Calu3 (cell line): ENCODE measurements around the gene RBM47. TPM values are rescaled to one million over a fixed set of nuclear protein-coding genes. Genes with fewer than 3 reads are reported as not detected.

Source experiments
- BruUV-seq: library from RNA; stranded (reverse); fragments of 400-500 nt; replicated peaks from 2 replicates; lab custom pipeline; 2021; lab: Mats Ljungman, UMichigan
- CTCF ChIA-PET: fragments of 300-600 bp; sonication (Branson Sonifier 250); formaldehyde crosslinking; loops from one replicate; lab custom pipeline; 2022; ENCODE audit warnings: antibody characterized with exemption; lab: Charles Lee
- DNase-seq: peaks from one replicate; pipeline ENCODE4 v3.0.0; 2022
- H3K27ac Mint-ChIP-seq: one replicate; pipeline ENCODE4 v1.8.0; 2022; ENCODE audit warnings: mixed read lengths; ENCODE audit not compliant: unreplicated experiment
- H3K27me3 Mint-ChIP-seq: one replicate; pipeline ENCODE4 v1.8.0; 2022; ENCODE audit warnings: mixed read lengths; ENCODE audit not compliant: unreplicated experiment
- H3K36me3 Mint-ChIP-seq: one replicate; pipeline ENCODE4 v1.8.0; 2022; ENCODE audit warnings: mild to moderate bottlenecking, moderate library complexity, mixed read lengths; ENCODE audit not compliant: insufficient read depth, unreplicated experiment
- H3K4me1 Mint-ChIP-seq: one replicate; pipeline ENCODE4 v1.8.0; 2022; ENCODE audit warnings: mild to moderate bottlenecking, low read depth, mixed read lengths; ENCODE audit not compliant: unreplicated experiment
- H3K4me3 Mint-ChIP-seq: one replicate; pipeline ENCODE4 v1.8.0; 2022; ENCODE audit warnings: mild to moderate bottlenecking, low read depth, moderate library complexity, mixed read lengths; ENCODE audit not compliant: unreplicated experiment
- H3K9me3 Mint-ChIP-seq: one replicate; pipeline ENCODE4 v1.8.0; 2022; ENCODE audit warnings: low read depth, mixed read lengths; ENCODE audit not compliant: unreplicated experiment
- intact Hi-C: fragments of 100-400 bp; cut with micrococcal nuclease; formaldehyde crosslinking; loops from one replicate; pipeline ENCODE4 v1.10.0; 2022; ENCODE audit not compliant: unreplicated experiment
- total RNA-seq: library from RNA; stranded (reverse); gene quantifications from 2 replicates; pipeline ENCODE4 v1.2.3, GENCODE V29; 2022
- TF ChIP-seq, protein P1 (sequence below): fragments of 200-600 bp; IDR thresholded peaks from one replicate; pipeline ENCODE4 v1.8.0; 2022; ENCODE audit warnings: antibody characterized with exemption; ENCODE audit not compliant: unreplicated experiment

RBM47 gene
- total RNA-seq, 1 experiment from 2014 or later: 86.6 TPM

DNA sequence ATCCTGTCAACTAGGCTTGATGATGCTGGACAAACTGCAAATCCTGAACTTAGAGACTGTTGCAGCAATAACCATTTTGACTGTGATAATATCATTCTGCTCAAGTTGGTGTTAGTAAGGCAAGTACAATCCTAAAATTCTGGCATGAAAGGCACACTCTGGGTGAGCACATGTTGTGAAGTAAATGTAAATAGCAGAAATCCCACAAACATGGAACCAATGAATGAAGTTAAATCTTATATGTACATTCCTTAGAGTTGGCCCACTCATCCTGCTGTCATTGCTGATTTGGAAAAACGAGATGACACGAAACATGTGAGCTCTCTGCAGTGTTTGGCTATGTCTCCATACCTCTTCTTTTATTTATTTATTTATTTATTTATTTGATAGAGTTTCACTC lies 21.0 kb downstream of the RBM47 start:
- Mint-ChIP-seq H3K27me3 (no peaks in the 10 kb centered on the region), H3K27ac (no peak overlapping the region), H3K9me3 (no peaks in the 10 kb centered on the region), H3K4me3 (no peak overlapping the region), H3K36me3 (peaks cover 36% of the 10 kb centered on the region), H3K4me1 (peaks cover 6% of the 10 kb centered on the region)
- BruUV-seq: no TSS peak
- TF ChIP-seq, protein P1, sequence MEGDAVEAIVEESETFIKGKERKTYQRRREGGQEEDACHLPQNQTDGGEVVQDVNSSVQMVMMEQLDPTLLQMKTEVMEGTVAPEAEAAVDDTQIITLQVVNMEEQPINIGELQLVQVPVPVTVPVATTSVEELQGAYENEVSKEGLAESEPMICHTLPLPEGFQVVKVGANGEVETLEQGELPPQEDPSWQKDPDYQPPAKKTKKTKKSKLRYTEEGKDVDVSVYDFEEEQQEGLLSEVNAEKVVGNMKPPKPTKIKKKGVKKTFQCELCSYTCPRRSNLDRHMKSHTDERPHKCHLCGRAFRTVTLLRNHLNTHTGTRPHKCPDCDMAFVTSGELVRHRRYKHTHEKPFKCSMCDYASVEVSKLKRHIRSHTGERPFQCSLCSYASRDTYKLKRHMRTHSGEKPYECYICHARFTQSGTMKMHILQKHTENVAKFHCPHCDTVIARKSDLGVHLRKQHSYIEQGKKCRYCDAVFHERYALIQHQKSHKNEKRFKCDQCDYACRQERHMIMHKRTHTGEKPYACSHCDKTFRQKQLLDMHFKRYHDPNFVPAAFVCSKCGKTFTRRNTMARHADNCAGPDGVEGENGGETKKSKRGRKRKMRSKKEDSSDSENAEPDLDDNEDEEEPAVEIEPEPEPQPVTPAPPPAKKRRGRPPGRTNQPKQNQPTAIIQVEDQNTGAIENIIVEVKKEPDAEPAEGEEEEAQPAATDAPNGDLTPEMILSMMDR: no peak
- DNase-seq: no peak
- intact Hi-C loops: no loop called here
- CTCF ChIA-PET: no interaction called here

DNA sequence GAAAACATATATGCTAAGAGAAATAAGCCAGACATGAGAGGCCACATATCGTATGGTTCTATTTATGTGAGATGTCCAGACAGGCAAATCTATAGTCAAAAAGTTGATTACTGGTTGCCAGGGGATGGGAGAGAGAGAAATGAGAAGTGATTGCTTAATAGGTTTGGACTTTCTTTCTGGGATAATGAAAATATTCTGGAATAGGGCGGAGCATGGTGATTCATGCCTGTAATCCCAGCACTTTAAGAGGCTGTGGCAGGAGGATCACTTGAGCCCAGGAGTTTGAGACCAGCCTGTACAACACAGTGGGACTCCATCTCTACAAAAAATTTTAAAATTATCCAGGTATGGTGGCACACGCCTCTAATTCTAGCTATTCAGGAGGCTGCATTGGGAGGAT lies 22.4 kb downstream of the RBM47 start:
- CTCF ChIA-PET: no interaction called here
- no peak overlapping the region for H3K27ac Mint-ChIP-seq
- no peak for DNase-seq
- peaks cover 8% of the 10 kb centered on the region for H3K4me1 Mint-ChIP-seq
- no TSS peak for BruUV-seq
- TF ChIP-seq, protein P1: no peak
- no peaks in the 10 kb centered on the region for H3K27me3 Mint-ChIP-seq
- intact Hi-C loops: no loop called here
- no peak overlapping the region for H3K4me3 Mint-ChIP-seq
- H3K9me3 Mint-ChIP-seq: no peaks in the 10 kb centered on the region
- peaks cover 36% of the 10 kb centered on the region for H3K36me3 Mint-ChIP-seq

GRCh38 chr4:40606239-40606767 lies 23.4 kb downstream of the RBM47 start:
- BruUV-seq: no TSS peak
- intact Hi-C loops: no loop called here
- H3K27me3 Mint-ChIP-seq: no peaks in the 10 kb centered on the region
- H3K4me3 Mint-ChIP-seq: no peak overlapping the region
- no peak for DNase-seq
- H3K36me3 Mint-ChIP-seq: peaks cover 35% of the 10 kb centered on the region
- H3K9me3 Mint-ChIP-seq: no peaks in the 10 kb centered on the region
- H3K27ac Mint-ChIP-seq: no peak overlapping the region
- TF ChIP-seq, protein P1: no peak
- CTCF ChIA-PET: no interaction called here
- H3K4me1 Mint-ChIP-seq: peaks cover 8% of the 10 kb centered on the region

DNA sequence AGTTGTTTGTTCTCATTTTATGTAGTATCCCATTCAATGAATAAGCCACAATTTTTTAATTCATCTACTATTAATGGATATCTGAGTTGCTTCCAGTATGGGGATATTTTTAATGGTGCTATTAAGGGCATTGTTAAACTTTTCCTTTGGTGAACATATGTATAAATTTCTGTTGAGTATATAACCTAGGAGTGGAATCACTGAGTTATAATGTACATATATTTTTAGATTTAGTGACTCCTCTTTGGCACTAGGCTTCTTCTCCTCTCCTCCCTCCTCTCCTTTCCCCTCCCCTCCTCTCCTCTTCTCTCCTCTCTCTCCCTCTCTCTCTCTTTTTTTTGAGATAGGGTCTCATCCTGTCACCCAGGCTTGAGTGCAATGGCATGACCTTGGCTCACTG lies 26.4 kb downstream of the RBM47 start:
- Mint-ChIP-seq H3K27me3 (no peaks in the 10 kb centered on the region), H3K9me3 (no peaks in the 10 kb centered on the region), H3K4me3 (no peak overlapping the region), H3K36me3 (peaks cover 32% of the 10 kb centered on the region), H3K4me1 (peaks cover 8% of the 10 kb centered on the region), H3K27ac (no peak overlapping the region)
- DNase-seq: no peak
- no TSS peak for BruUV-seq
- CTCF ChIA-PET: no interaction called here
- TF ChIP-seq, protein P1: no peak
- intact Hi-C loops: no loop called here
